NCI-H2081 (cell line): ENCODE measurements around the gene GAPT.
A peak's percentile ranks its signal among the peaks of the same experiment; 100 is the strongest.
"Not testable (repeated sequence)": the region's sequence is repeated elsewhere in the genome, so short reads cannot be mapped to it uniquely, and the experiment has no call there.

ENCODE experiments used
- DNase-seq, 2 experiments: peaks; one replicate each; lab custom pipeline; 2025; lab: John Stamatoyannopoulos, UW

The GAPT gene

DNA sequence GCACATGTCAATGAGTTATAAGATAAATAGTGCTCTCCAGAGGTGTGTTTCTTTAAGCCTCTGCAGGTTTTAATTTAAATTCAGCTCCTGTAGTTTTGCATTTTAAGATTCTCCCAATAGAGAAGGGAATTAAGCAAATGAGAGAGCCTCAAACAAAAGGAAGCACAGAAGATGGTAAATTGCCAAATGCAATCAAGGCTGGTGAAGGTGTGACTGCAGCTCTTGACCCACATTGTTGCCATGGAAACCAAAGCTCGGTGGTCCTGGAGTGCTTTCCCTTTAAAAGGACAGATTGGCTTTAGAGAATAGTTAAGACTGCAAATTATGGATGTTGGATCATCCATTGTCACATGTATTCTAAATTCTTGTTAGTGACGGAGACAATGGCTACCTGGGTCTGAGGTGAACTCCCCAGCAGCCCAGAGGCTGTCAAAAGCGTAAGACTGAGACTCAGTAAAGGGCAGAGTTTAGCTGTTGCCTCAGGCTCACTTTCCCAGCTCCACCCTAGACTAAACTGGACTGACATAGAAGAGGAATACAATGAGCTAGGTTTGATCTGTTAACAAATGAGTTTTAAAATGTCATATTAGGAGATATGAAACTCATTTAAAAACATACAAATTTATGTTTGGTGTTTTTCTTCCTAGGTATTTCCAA is 12.3 kb downstream of the GAPT start:
- DNase-seq = no peak

DNA sequence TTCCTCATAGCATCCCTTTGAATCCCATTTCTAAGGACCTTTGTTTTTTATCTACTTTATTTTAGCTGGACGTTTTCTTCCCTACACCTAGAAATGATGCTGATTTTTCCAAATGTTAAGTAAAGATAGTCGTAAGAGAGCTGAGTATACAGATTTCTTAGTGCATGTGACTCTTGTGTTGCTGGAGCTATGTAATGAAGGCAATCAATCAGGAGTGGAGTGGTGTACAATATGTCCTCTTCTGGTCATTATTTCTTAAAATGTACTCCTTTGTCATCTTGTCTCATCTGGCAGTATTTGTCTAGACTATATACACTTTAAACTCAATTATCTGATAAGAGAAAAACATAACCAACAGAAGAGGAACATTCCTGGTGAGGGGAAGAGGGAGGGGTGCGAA is 13.5 kb downstream of the GAPT start:
- DNase-seq = no peak

DNA sequence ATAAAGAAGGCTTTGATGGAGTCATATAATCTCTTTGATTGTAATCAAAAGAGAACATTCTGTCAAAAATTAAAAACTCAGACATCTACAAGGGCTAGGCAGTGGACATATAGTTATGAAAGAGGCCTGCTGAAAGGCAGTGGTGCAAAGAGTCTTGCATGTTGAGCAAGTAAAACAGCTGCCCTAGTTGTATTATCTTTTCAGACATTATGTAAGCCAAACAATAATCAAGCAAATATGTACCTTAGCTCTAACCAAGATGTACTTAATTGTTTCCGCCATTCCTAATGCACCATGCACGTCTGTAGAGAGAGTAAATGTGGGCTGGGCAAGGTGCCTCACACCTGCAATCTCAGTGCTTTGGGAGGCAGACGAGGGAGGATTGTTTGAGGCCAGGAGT is 14.3 kb downstream of the GAPT start:
- DNase-seq = no peak

DNA sequence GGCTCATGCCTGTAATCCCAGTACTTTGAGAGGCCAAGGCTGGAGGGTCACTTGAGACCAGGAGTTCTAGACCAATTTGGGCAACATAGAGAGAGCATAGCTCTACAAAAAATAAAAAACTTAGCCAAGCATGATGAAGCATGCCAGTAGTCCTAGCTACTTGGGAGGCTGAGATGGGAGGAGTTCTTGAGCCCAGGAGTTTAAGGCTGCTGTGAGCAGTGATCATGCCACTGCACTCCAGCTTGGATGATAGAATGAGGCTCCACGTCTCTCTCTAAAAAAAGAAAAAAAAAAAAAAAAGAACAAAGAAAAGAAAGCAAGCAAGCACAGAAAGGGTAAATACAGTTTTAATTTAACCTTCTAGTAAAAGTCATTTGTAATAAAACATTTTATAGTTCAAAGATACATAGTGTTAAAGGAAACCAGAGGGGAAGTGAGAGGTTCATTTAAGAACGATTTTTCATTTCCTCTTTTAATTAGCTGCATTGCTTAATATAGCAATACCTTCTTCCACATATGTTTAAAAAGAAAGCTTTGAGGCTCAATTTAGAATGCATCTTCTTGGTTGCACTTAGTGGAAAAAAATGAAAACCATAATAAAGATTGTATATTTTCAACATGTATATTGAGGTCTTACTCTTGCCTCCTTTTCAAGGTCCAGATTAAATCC is 14.9 kb downstream of the GAPT start:
- DNase-seq = no peak

DNA sequence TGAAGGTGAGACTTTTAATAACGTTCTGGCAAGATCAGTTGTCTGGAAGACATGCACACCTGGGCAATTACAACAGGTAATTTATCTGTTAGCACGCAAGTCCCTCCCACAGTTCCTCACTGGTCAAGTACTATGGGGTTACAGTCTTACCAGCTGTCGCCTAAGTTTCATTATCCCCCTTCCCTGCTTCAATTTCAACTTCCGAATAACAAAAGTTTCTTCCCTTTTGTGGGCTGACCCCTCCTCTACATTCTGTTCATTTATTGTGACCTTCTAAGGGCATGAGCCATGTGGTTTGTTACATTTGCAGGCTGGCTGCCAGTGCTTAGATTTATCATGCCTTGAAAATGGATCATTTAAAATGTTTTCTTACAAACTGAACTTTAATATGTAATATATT is 16.5 kb downstream of the GAPT start:
- DNase-seq = no peak

DNA sequence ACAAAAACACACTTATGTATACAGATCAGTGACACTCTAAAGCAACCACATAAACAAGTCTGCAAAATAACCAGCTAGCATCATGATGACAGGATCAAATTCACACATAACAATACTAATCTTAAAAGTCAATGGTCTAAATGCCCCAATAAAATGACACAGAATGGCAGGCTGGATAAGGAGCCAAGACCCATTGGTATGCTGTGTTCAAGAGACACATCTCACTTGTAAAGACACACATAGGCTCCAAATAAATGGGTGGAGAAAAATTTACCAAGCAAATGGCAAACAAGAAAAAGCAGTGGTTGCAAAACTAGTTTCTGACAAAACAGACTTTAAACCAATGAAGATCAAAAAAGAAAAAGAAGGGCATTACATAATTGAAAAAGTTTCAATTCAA is 26.0 kb downstream of the GAPT start:
- DNase-seq = no peak

DNA sequence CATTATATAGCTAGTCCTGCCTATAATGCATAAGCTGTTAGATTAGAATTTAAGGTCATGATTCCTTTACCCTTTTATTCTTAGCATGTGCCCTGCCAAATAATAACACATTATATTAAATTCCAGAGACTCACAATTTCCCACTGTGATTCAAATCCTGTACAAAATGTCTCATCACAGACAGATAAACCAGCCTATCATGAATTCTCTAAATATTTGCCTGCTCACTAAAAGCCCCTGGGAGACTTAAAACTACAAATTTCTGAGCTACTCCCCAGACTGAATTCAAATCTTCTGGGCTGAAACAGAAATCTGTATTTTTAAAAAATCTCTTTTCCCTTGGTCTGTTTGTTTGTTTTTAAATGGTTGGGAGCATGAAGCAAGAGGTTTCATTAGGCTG is 32.7 kb downstream of the GAPT start:
- no peak for DNase-seq

DNA sequence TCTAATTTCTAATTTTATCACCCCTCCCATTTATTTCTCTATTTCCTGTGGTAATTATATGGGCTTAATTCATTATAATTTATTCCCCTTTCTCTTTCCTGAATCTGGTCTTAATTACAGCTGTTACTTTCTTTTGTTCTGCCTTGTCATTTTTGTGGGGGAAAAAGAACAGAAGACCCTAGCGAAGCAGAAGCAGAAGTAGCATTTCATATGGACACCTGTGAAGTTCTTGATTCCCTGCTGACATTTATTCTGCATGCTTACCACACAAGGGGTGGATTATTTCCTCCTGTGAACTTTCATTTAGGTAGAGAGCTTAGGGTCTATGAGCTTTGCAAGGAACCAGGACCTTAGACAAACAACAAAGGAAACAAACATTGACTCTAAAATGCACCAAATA is 33.3 kb downstream of the GAPT start:
- no peak for DNase-seq

DNA sequence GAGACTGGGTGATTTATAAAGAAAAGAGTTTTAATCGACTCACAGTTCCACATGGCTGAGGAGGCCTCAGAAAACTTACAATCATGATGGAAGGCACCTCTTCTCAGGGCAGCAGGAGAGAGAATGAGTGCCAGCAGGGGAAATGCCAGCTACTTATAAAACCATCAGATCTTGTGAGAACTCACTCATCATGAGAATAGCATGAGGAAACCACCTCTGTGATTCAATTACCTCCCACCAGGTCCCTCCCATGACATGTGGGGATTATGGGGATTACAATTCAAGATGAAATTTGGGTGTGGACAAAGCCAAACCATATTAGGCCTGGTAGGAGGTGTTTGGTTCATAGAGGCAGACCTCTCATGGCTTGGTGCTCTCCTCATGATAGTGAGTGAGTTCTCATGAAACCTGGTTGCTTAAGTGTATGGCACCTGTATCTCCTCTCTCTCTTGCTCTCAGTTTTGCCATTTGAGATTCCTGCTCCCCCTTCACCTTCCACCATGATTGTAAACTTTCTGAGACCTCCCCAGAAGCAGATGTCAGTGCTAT is 39.8 kb downstream of the GAPT start:
- no peak for DNase-seq

DNA sequence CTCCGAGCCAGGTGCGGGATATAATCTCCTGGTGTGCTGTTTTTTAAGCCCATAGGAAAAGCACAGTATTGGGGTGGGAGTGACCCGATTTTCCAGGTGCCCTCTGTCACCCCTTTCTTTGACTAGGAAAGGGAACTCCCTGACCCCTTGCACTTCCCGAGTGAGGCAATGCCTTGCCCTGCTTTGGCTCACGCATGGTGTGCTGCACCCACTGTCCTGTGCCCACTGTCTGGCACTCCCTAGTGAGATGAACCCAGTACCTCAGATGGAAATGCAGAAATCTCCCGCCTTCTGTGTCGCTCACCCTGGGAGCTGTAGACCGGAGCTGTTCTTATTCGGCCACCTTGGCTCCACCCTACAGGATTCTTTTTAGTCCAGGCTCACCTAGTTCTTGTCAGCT is 50.7 kb downstream of the GAPT start:
- DNase-seq = not testable (repeated sequence)

DNA sequence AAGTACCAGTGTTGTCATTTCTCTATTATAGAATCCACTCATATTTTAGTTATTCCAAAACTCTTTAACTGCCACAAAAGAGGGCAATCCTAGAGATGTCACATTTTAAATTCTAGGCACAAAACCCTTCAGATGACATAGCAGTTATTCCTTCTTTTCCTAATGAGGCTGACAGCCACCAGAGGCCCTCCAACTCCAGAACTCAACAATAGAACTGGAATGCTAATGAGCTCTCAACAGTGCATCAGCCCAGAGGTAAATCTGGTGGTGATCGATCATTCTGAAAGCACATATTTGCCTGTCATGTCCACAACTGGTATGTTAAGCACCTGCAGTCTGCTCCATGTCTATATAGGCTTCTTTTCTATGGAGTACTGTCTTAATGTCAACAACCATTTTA is 51.5 kb downstream of the GAPT start:
- peak; percentile 7 to 25 for DNase-seq

DNA sequence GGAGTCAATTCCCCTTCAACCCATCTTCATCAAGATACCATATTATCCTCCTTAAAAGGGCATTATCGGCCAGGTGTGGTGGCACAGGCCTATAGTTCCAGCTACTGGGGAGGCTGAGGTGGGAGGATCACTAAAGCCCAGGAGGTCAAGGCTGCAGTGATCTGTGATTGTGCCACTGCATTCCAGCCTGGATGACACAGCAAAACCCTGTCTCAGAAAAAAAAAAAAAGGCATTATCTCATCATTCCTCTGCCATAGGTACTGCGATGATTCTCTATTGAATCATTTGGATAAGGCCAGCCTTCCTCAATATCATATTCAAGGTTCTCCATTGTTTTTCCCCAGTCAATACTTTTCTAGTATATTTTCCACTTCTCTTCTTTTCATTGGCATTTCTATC is 52.5 kb downstream of the GAPT start:
- DNase-seq = no peak

DNA sequence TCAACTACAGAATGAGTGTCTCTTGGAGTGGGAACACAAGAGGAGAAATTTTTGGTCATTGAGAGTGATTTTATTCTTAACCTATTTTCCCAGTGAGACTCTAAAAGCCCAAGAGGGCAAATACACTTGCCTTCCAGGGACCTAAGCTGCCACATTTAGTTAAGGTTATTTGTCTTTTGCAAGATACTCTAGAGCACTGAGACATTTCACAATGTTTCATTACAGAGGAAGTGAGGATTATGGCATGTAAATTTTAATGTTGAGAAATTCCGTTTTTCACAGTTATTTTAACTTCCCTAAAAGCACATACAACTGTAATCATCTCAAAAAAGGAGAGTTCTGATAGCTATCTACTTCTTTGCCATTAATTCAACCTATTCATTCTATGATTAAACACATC is 53.0 kb downstream of the GAPT start:
- DNase-seq = no peak

DNA sequence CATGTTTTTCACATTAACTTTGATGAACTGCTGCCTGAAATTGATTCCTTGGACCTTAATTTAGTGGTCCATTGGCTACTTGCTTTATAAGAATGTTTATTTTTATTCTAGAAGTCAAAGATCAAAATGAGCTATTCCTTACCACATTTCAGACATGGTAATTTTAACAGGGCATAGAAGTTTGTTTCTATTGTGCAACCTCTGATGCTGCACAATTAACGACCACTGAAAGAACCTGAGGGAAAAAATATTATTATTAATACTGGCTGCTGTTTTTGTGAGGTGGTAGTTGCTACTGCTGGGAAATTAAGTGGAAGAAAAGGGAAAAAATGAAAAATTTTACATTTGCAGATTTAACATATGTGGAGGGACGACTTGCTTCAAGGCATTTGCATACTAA is 53.7 kb downstream of the GAPT start:
- DNase-seq = no peak

DNA sequence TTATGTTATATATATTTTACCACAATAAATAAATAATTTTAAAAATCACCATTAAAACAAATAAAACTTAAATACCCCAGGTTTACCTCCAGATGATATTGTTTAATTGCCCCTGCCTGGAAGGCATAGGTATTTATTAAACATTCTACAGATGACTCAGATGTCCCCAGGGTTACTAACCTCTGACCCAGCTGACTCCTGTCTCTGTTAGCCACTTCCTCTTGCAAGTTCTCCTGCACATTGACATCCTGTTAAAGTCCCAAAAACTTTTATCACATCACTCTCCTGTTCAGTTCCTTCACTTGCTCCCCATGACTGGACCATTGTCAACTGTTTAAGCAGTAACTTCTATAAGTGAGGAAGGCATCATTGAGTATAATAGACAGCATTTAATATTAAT is 54.7 kb downstream of the GAPT start:
- no peak for DNase-seq
